WTC11 (cell line): ENCODE data around the gene BCO1. TPM values are rescaled to one million over a fixed set of nuclear protein-coding genes. Genes with fewer than 3 reads are reported as not detected.

Experiments
- ATAC-seq: fragments of 200-7000 bp; cut with Tn5 transposase; 2 replicates; pipeline ENCODE4 v1.10.0; 2021; ENCODE audit warnings: mild to moderate bottlenecking, moderate library complexity
- CTCF ChIA-PET: fragments of 300-600 bp; sonication (Branson Sonifier 250); formaldehyde crosslinking; loops from one replicate; lab custom pipeline; 2021; ENCODE audit warnings: antibody characterized with exemption; lab: Charles Lee
- POLR2A ChIA-PET: fragments of 350-600 bp; sonication (Branson Sonifier 250); formaldehyde crosslinking; loops from one replicate; lab custom pipeline; 2021; ENCODE audit warnings: antibody characterized with exemption; lab: Charles Lee
- DNase-seq: peaks from one replicate; pipeline ENCODE4 v3.0.0; 2021; ENCODE audit warnings: low spot score
- H3K27ac Mint-ChIP-seq: 2 replicates; pipeline ENCODE4 v1.8.0; 2021; ENCODE audit warnings: mixed read lengths
- H3K27me3 Mint-ChIP-seq: 2 replicates; pipeline ENCODE4 v1.8.0; 2021; ENCODE audit warnings: low read depth, mild to moderate bottlenecking, moderate library complexity, mixed read lengths
- H3K36me3 Mint-ChIP-seq: 2 replicates; pipeline ENCODE4 v1.8.0; 2021; ENCODE audit warnings: mixed read lengths
- H3K4me1 Mint-ChIP-seq: 2 replicates; pipeline ENCODE4 v1.8.0; 2022; ENCODE audit warnings: mixed read lengths
- H3K4me3 Mint-ChIP-seq: 2 replicates; pipeline ENCODE4 v1.8.0; 2021; ENCODE audit warnings: mild to moderate bottlenecking, moderate library complexity, mixed read lengths
- H3K9me3 Mint-ChIP-seq: 2 replicates; pipeline ENCODE4 v1.8.0; 2021; ENCODE audit warnings: mixed read lengths
- ATF1 ChIP-seq: sonication (generic); formaldehyde crosslinking; IDR thresholded peaks from 2 replicates; pipeline ENCODE4 v1.8.1; 2023; ENCODE audit warnings: mild to moderate bottlenecking, moderate library complexity, missing genetic modification reagents
- CBFB ChIP-seq: sonication (generic); formaldehyde crosslinking; IDR thresholded peaks from 2 replicates; pipeline ENCODE4 v1.8.1; 2022; ENCODE audit warnings: mild to moderate bottlenecking, low read depth, missing genetic modification reagents
- JAZF1 ChIP-seq: fragments of 250-450 bp; sonication (Bioruptor Pico); IDR thresholded peaks from 2 replicates; pipeline ENCODE4 v1.9.0; 2021; ENCODE audit warnings: moderate library complexity, mild to moderate bottlenecking, inconsistent platforms
- NFATC4 ChIP-seq: fragments of 250-450 bp; sonication (Bioruptor Pico); IDR thresholded peaks from 2 replicates; pipeline ENCODE4 v1.9.0; 2021; ENCODE audit warnings: mild to moderate bottlenecking
- TCF7 ChIP-seq: sonication (generic); formaldehyde crosslinking; IDR thresholded peaks from 2 replicates; pipeline ENCODE4 v1.8.0; 2022; ENCODE audit warnings: mild to moderate bottlenecking, low read depth, missing genetic modification reagents, moderate library complexity
- ZNF121 ChIP-seq: sonication (generic); formaldehyde crosslinking; IDR thresholded peaks from 2 replicates; pipeline ENCODE4 v1.8.0; 2023; ENCODE audit warnings: missing genetic modification reagents
- ZNF232 ChIP-seq: sonication (generic); formaldehyde crosslinking; IDR thresholded peaks from 2 replicates; pipeline ENCODE4 v1.8.0; 2022; ENCODE audit warnings: mild to moderate bottlenecking, missing genetic modification reagents
- ZNF263 ChIP-seq: sonication (generic); formaldehyde crosslinking; IDR thresholded peaks from 2 replicates; pipeline ENCODE4 v1.8.1; 2022; ENCODE audit warnings: low read depth, mild to moderate bottlenecking, moderate library complexity, missing genetic modification reagents
- total RNA-seq: library from RNA; stranded (reverse); gene quantifications from 3 replicates; pipeline ENCODE4 v1.2.3, GENCODE V29; 2021
- TF ChIP-seq, protein P1 (sequence below): sonication (generic); formaldehyde crosslinking; IDR thresholded peaks from 2 replicates; pipeline ENCODE4 v1.8.0; 2022; ENCODE audit warnings: mild to moderate bottlenecking, missing genetic modification reagents
- TF ChIP-seq, protein P2 (sequence below): fragments of 250-450 bp; sonication (Bioruptor Pico); conservative IDR thresholded peaks from 2 replicates; pipeline ENCODE4 v1.9.0; 2021; ENCODE audit warnings: mild to moderate bottlenecking
- TF ChIP-seq, protein P3 (sequence below): sonication (generic); formaldehyde crosslinking; IDR thresholded peaks from 2 replicates; pipeline ENCODE4 v1.8.0; 2023; ENCODE audit warnings: missing genetic modification reagents, mild to moderate bottlenecking, borderline replicate concordance
- TF ChIP-seq, protein P4 (sequence below): sonication (generic); formaldehyde crosslinking; IDR thresholded peaks from 2 replicates; pipeline ENCODE4 v1.8.1; 2023; ENCODE audit warnings: mild to moderate bottlenecking, missing genetic modification reagents, moderate library complexity
- TF ChIP-seq, protein P5 (sequence below): fragments of 250-450 bp; sonication (Bioruptor Pico); IDR thresholded peaks from 2 replicates; pipeline ENCODE4 v1.9.0; 2021; ENCODE audit warnings: mild to moderate bottlenecking, borderline replicate concordance

Gene BCO1
- total RNA-seq, 1 experiment from 2014 or later, result 0.15 TPM

DNA sequence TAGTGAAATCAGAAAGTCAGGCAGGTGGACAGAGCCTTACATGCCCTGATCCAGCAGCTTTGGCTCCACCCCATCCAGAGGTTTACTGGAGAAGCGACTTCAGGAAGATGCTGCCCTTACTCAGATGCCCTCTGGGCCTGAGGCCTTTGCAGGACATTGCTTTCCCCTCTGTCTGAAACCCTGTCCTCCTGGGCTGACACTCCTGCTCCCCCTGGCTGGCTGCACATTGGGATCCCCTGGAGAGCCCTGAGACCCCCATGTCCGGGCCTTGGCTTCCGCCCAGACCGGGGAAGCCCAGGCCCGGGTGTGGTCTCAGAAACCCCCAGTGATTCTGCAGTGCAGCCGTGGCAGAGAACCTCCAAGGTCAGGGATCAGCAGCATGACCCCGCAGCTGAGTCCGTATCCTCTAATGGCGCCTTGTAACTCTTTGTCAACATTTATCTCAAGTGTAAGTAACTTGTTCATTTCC lies 36.6 kb downstream of the BCO1 start (continued):
- TF ChIP-seq JAZF1 (CRISPR knock-in tag), result no peak
- no peak for TF ChIP-seq NFATC4 (CRISPR knock-in tag)
- TF ChIP-seq, protein P1, sequence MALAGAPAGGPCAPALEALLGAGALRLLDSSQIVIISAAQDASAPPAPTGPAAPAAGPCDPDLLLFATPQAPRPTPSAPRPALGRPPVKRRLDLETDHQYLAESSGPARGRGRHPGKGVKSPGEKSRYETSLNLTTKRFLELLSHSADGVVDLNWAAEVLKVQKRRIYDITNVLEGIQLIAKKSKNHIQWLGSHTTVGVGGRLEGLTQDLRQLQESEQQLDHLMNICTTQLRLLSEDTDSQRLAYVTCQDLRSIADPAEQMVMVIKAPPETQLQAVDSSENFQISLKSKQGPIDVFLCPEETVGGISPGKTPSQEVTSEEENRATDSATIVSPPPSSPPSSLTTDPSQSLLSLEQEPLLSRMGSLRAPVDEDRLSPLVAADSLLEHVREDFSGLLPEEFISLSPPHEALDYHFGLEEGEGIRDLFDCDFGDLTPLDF (CRISPR knock-in tag), result no peak
- TF ChIP-seq ZNF263, result no peak
- no peak for TF ChIP-seq TCF7
- no peak for TF ChIP-seq ATF1 (CRISPR knock-in tag)
- TF ChIP-seq, protein P2, sequence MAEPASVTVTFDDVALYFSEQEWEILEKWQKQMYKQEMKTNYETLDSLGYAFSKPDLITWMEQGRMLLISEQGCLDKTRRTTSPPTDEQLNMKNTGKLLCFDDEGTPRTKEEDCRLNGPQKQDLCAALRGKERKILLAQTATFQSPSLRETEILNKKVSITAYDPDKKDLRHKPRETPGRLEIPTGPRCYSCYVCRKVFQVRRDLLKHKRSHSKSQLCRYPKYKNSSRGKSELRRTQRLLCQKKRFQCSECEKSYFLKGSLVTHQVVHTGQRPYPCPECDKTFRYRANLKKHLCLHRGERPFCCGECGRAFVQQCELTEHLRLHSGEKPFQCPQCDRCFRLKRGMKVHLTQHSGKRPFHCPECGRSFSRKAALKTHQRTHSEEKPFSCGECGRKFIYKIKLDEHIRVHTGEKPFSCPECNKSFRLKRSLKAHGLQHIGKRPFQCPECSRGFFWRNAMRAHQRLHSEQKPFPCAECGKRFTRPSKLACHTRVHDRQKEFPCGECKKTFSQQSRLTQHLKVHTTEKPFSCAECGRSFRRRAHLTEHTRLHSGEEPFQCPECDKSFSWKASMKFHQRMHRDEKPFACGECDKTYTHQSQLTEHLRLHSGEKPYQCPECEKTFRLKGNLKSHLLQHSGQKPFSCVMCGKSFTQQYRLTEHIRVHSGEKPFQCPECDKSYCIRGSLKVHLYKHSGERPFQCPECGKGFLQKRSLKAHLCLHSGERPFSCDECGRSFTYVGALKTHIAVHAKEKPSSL (CRISPR knock-in tag), result no peak
- TF ChIP-seq, all 79 proteins: peak for 0

DNA sequence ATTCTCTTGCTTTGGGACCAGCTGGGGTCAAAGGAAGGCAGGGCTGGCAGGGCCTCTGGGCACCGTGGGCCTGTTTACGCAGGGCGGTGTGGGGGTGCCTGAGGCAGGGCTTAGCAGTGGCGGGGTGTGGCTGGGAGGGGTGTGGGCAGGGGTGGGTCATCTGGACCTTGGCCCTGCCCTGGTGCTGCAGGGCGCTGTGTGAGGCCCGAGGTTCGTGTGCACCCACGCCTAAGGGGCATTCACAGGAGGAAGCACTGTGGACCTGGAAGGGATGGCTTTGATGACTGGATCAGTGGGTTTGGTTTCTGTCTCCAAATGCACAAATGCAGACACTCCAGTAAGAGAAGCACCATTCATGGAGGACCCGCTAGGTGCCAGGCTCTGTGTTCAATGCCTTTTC lies 37.3 kb downstream of the BCO1 start:
- Mint-ChIP-seq H3K27me3 (no peaks in the 10 kb centered on the region; the same call in 1 of the 2 replicates), H3K9me3 (no peaks in the 10 kb centered on the region), H3K36me3 (no peaks in the 10 kb centered on the region), H3K4me3 (no peak overlapping the region), H3K27ac (no peak overlapping the region), H3K4me1 (no peaks in the 10 kb centered on the region)
- ATAC-seq, result no peak
- no peak for DNase-seq
- TF ChIP-seq CBFB (no peak), ZNF121 (CRISPR knock-in tag) (no peak), ZNF232 (no peak)
- TF ChIP-seq, protein P3, sequence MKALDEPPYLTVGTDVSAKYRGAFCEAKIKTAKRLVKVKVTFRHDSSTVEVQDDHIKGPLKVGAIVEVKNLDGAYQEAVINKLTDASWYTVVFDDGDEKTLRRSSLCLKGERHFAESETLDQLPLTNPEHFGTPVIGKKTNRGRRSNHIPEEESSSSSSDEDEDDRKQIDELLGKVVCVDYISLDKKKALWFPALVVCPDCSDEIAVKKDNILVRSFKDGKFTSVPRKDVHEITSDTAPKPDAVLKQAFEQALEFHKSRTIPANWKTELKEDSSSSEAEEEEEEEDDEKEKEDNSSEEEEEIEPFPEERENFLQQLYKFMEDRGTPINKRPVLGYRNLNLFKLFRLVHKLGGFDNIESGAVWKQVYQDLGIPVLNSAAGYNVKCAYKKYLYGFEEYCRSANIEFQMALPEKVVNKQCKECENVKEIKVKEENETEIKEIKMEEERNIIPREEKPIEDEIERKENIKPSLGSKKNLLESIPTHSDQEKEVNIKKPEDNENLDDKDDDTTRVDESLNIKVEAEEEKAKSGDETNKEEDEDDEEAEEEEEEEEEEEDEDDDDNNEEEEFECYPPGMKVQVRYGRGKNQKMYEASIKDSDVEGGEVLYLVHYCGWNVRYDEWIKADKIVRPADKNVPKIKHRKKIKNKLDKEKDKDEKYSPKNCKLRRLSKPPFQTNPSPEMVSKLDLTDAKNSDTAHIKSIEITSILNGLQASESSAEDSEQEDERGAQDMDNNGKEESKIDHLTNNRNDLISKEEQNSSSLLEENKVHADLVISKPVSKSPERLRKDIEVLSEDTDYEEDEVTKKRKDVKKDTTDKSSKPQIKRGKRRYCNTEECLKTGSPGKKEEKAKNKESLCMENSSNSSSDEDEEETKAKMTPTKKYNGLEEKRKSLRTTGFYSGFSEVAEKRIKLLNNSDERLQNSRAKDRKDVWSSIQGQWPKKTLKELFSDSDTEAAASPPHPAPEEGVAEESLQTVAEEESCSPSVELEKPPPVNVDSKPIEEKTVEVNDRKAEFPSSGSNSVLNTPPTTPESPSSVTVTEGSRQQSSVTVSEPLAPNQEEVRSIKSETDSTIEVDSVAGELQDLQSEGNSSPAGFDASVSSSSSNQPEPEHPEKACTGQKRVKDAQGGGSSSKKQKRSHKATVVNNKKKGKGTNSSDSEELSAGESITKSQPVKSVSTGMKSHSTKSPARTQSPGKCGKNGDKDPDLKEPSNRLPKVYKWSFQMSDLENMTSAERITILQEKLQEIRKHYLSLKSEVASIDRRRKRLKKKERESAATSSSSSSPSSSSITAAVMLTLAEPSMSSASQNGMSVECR, result no peak
- TF ChIP-seq, protein P4, sequence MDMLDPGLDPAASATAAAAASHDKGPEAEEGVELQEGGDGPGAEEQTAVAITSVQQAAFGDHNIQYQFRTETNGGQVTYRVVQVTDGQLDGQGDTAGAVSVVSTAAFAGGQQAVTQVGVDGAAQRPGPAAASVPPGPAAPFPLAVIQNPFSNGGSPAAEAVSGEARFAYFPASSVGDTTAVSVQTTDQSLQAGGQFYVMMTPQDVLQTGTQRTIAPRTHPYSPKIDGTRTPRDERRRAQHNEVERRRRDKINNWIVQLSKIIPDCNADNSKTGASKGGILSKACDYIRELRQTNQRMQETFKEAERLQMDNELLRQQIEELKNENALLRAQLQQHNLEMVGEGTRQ (CRISPR knock-in tag), result no peak
- TF ChIP-seq, protein P5, sequence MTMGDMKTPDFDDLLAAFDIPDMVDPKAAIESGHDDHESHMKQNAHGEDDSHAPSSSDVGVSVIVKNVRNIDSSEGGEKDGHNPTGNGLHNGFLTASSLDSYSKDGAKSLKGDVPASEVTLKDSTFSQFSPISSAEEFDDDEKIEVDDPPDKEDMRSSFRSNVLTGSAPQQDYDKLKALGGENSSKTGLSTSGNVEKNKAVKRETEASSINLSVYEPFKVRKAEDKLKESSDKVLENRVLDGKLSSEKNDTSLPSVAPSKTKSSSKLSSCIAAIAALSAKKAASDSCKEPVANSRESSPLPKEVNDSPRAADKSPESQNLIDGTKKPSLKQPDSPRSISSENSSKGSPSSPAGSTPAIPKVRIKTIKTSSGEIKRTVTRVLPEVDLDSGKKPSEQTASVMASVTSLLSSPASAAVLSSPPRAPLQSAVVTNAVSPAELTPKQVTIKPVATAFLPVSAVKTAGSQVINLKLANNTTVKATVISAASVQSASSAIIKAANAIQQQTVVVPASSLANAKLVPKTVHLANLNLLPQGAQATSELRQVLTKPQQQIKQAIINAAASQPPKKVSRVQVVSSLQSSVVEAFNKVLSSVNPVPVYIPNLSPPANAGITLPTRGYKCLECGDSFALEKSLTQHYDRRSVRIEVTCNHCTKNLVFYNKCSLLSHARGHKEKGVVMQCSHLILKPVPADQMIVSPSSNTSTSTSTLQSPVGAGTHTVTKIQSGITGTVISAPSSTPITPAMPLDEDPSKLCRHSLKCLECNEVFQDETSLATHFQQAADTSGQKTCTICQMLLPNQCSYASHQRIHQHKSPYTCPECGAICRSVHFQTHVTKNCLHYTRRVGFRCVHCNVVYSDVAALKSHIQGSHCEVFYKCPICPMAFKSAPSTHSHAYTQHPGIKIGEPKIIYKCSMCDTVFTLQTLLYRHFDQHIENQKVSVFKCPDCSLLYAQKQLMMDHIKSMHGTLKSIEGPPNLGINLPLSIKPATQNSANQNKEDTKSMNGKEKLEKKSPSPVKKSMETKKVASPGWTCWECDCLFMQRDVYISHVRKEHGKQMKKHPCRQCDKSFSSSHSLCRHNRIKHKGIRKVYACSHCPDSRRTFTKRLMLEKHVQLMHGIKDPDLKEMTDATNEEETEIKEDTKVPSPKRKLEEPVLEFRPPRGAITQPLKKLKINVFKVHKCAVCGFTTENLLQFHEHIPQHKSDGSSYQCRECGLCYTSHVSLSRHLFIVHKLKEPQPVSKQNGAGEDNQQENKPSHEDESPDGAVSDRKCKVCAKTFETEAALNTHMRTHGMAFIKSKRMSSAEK (CRISPR knock-in tag), result no peak
- ChIA-PET POLR2A (no interaction called here), CTCF (interaction anchor here (1.6 kb wide), 1 partner anchor 14 kb away, joined by 5 read pairs; no protein-coding TSS in a partner anchor)
